ENCODE data around the gene FGF14. TPM values are rescaled to one million over a fixed set of nuclear protein-coding genes. Genes with fewer than 3 reads are reported as not detected.

FGF14 gene
- total and polyA plus RNA-seq, 2 donors from 2014 or later: 0.47 to 3.3 TPM

DNA sequence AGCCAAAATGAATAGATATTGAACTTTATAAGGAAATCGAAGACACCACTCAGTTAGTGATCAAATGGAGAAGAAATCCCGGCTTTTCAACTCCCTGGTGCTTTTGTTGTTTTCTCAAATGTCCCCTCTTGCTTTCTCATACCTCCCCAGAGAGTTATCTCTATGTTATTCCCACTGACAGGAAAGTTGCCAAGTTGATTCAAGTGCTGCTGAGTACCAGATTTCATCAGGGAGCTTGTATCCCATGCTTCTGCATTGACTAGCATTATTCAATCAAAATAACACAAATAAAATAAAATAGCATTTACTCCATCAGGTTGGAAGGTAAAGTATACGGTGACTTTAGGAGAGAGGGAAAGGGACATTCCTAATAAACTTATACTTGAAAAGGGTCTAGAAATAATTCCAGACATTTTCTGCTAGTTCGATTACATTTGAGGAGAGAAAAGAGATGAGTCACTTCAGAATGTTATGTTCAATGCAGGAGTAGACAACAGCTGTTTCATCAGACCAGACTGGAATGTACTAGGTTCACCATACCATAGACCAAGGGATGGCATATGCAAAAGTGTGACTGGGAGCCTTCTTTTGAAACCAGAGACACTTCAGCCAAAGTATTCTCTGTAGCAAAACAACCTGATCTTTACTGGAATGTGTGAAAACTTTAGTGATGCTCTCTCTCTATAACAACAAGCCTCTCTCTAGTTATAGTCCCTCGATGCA lies 397.8 kb downstream of the FGF14 start:
- H3K4me3 ChIP-seq (ENCODE audit: low read length in 3 of 3): no peak overlapping the region
- H3K4me1 ChIP-seq (ENCODE audit: control insufficient read depth in 2 of 3, insufficient read depth in 2 of 3, low read depth in 1 of 3, low read length in 3 of 3): no peaks in the 10 kb centered on the region
- H3K9me3 ChIP-seq (ENCODE audit: control insufficient read depth in 2 of 3, insufficient read depth in 1 of 3, low read length in 3 of 3): no peaks in the 10 kb centered on the region
- TF ChIP-seq, protein P1, sequence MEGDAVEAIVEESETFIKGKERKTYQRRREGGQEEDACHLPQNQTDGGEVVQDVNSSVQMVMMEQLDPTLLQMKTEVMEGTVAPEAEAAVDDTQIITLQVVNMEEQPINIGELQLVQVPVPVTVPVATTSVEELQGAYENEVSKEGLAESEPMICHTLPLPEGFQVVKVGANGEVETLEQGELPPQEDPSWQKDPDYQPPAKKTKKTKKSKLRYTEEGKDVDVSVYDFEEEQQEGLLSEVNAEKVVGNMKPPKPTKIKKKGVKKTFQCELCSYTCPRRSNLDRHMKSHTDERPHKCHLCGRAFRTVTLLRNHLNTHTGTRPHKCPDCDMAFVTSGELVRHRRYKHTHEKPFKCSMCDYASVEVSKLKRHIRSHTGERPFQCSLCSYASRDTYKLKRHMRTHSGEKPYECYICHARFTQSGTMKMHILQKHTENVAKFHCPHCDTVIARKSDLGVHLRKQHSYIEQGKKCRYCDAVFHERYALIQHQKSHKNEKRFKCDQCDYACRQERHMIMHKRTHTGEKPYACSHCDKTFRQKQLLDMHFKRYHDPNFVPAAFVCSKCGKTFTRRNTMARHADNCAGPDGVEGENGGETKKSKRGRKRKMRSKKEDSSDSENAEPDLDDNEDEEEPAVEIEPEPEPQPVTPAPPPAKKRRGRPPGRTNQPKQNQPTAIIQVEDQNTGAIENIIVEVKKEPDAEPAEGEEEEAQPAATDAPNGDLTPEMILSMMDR (IDR thresholded peaks at IDR 0.05; ENCODE audit: borderline replicate concordance, extremely low read depth, insufficient read depth): no peak
- H3K9ac ChIP-seq (ENCODE audit: low read length in 3 of 3): no peak overlapping the region
- H3K27ac ChIP-seq (ENCODE audit: low read depth in 2 of 2, low read length in 2 of 2): no peak overlapping the region
- intact Hi-C loops (cut with DNase I): no loop called here
- FAIRE-seq (no peak), DNase-seq (no peak)
- no peaks in the 10 kb centered on the region for H3K27me3 ChIP-seq (ENCODE audit: control insufficient read depth, insufficient read depth, low read length)
- H3K36me3 ChIP-seq (ENCODE audit: control insufficient read depth in 2 of 3, insufficient read depth in 3 of 3, low read length in 3 of 3): no peaks in the 10 kb centered on the region

DNA sequence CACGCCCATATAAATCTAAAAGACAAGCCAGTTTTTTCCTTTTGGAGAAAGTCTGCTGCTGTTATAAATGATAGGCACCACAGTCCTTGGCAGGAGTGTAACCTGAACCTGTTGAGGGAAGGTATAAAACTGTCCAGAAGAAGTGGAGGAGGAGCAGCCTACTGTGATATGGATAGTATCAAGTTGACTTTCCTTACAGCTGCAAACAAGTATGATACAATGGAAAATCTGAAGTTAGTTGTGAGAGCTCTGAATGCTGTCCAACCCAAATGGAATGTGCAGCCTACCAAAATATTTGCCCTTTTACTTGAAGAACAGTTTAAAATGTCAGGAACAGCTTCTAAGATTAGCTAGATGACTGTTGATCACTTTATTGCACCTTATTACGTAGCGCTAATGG lies 399.6 kb downstream of the FGF14 start:
- peak in 2 of 5 donors; percentile 15 to 34 for DNase-seq
- Histone ChIP-seq H3K27me3 (ENCODE audit: control insufficient read depth, insufficient read depth, low read length) (no peaks in the 10 kb centered on the region), H3K9ac (ENCODE audit: low read length in 3 of 3) (no peak overlapping the region), H3K9me3 (ENCODE audit: control insufficient read depth in 2 of 3, insufficient read depth in 1 of 3, low read length in 3 of 3) (no peaks in the 10 kb centered on the region), H3K4me1 (ENCODE audit: control insufficient read depth in 2 of 3, insufficient read depth in 2 of 3, low read depth in 1 of 3, low read length in 3 of 3) (no peaks in the 10 kb centered on the region), H3K27ac (ENCODE audit: low read depth in 2 of 2, low read length in 2 of 2) (no peak overlapping the region), H3K36me3 (ENCODE audit: control insufficient read depth in 2 of 3, insufficient read depth in 3 of 3, low read length in 3 of 3) (no peaks in the 10 kb centered on the region), H3K4me3 (ENCODE audit: low read length in 3 of 3) (no peak overlapping the region)
- FAIRE-seq: no peak
- TF ChIP-seq, protein P1 (IDR thresholded peaks at IDR 0.05; ENCODE audit: borderline replicate concordance, extremely low read depth, insufficient read depth): no peak
- intact Hi-C loops (cut with DNase I): no loop called here

- TF ChIP-seq, protein P1 (IDR thresholded peaks at IDR 0.05; ENCODE audit: borderline replicate concordance, extremely low read depth, insufficient read depth): no peak
- Histone ChIP-seq H3K27ac (ENCODE audit: low read depth in 2 of 2, low read length in 2 of 2) (no peak overlapping the region), H3K36me3 (ENCODE audit: control insufficient read depth in 2 of 3, insufficient read depth in 3 of 3, low read length in 3 of 3) (no peaks in the 10 kb centered on the region), H3K4me3 (ENCODE audit: low read length in 3 of 3) (no peak overlapping the region), H3K27me3 (ENCODE audit: control insufficient read depth, insufficient read depth, low read length) (no peaks in the 10 kb centered on the region), H3K9me3 (ENCODE audit: control insufficient read depth in 2 of 3, insufficient read depth in 1 of 3, low read length in 3 of 3) (no peaks in the 10 kb centered on the region), H3K9ac (ENCODE audit: low read length in 3 of 3) (no peak overlapping the region), H3K4me1 (ENCODE audit: control insufficient read depth in 2 of 3, insufficient read depth in 2 of 3, low read depth in 1 of 3, low read length in 3 of 3) (no peaks in the 10 kb centered on the region)
- no peak for FAIRE-seq
- intact Hi-C loops (cut with DNase I): no loop called here
- no peak for DNase-seq
Observed at GRCh38 chr13:102000764-102001163, 401.1 kb downstream of the FGF14 start.

Measured in kidney (tissue), 14 donors.